HG03159 (cell line): ENCODE measurements around the gene HERC4.

Experiments used
- ATAC-seq: cut with Tn5 transposase; IDR thresholded peaks from one replicate; pipeline ENCODE4 v1.9.1; 2021; ENCODE audit warnings: mild to moderate bottlenecking, moderate library complexity; ENCODE audit not compliant: unreplicated experiment

The HERC4 gene

GRCh38 chr10:68074775-68075549 is at the start of gene HERC4:
Gene HERC4 (minus strand): TSS chr10:68075283. CDS start chr10:68073108, 2,175 bp downstream.
- peak; percentile 85 for ATAC-seq

GRCh38 chr10:68124718-68125117 is 49.6 kb upstream of the HERC4 start:
- no peak for ATAC-seq

- no peak for ATAC-seq
Measured at GRCh38 chr10:68121852-68122251, 46.8 kb upstream of the HERC4 start.

GRCh38 chr10:68121020-68121743 is 46.1 kb upstream of the HERC4 start:
- ATAC-seq, result no peak

GRCh38 chr10:68118657-68119056 is 43.6 kb upstream of the HERC4 start:
- ATAC-seq, result no peak

GRCh38 chr10:68112837-68113236 is 37.8 kb upstream of the HERC4 start:
- ATAC-seq, result no peak

- ATAC-seq, result no peak
Measured at GRCh38 chr10:68111584-68111983, 36.5 kb upstream of the HERC4 start.

GRCh38 chr10:68110027-68110426 is 34.9 kb upstream of the HERC4 start:
- no peak for ATAC-seq

- no peak for ATAC-seq
Measured at GRCh38 chr10:68109331-68109730, 34.2 kb upstream of the HERC4 start, which contains the start of gene MYPN. Gene MYPN (plus strand): TSS chr10:68109488. CDS start chr10:68121439, 11,951 bp downstream.

GRCh38 chr10:68108653-68109052 is 33.6 kb upstream of the HERC4 start:
- no peak for ATAC-seq

GRCh38 chr10:68108051-68108450 is 33.0 kb upstream of the HERC4 start:
- no peak for ATAC-seq

GRCh38 chr10:68107651-68108050 is 32.6 kb upstream of the HERC4 start:
- ATAC-seq, result no peak

GRCh38 chr10:68106656-68107055 is 31.6 kb upstream of the HERC4 start:
- ATAC-seq, result no peak

- ATAC-seq, result no peak
Measured at GRCh38 chr10:68105820-68106219, 30.7 kb upstream of the HERC4 start.

- ATAC-seq, result no peak
Measured at GRCh38 chr10:68103901-68104300, 28.8 kb upstream of the HERC4 start.

GRCh38 chr10:68103261-68103878 is 28.3 kb upstream of the HERC4 start:
- ATAC-seq, result no peak

GRCh38 chr10:68101066-68101465 is 26.0 kb upstream of the HERC4 start:
- no peak for ATAC-seq

- no peak for ATAC-seq
Measured at GRCh38 chr10:68099736-68100135, 24.7 kb upstream of the HERC4 start.

- ATAC-seq, result no peak
Measured at GRCh38 chr10:68096913-68097516, 21.9 kb upstream of the HERC4 start.

GRCh38 chr10:68095153-68095552 is 20.1 kb upstream of the HERC4 start:
- ATAC-seq, result no peak

- no peak for ATAC-seq
Measured at GRCh38 chr10:68092512-68092911, 17.4 kb upstream of the HERC4 start.
